ENCODE results near the gene MILR1.

- TF ChIP-seq IRF1 (CRISPR knock-in tag; IDR thresholded peaks at IDR 0.05) (no peak), CTCF (IDR thresholded peaks at IDR 0.05) (no peak), MAX (CRISPR knock-in tag; IDR thresholded peaks at IDR 0.05) (no peak), ARID4B (CRISPR knock-in tag; IDR thresholded peaks at IDR 0.05; ENCODE audit: borderline replicate concordance) (no peak), TEAD4 (CRISPR knock-in tag; IDR thresholded peaks at IDR 0.05) (no peak), ELF4 (CRISPR knock-in tag; IDR thresholded peaks at IDR 0.05; ENCODE audit: low read depth) (no peak), ZNF219 (CRISPR knock-in tag; IDR thresholded peaks at IDR 0.05; ENCODE audit: borderline replicate concordance) (no peak), NR1H2 (CRISPR knock-in tag; IDR thresholded peaks at IDR 0.05) (no peak), ATF3 (CRISPR knock-in tag; conservative IDR thresholded peaks at IDR 0.05) (no peak), PRDM15 (CRISPR knock-in tag; IDR thresholded peaks at IDR 0.05) (no peak), CREB1 (CRISPR knock-in tag; IDR thresholded peaks at IDR 0.05) (no peak)
These were observed 9.0 kb upstream of the MILR1 start for GRCh38 chr17:64439956-64440355.
